Measurements from ENCODE around the gene CEP170. TPM values are rescaled to one million over a fixed set of nuclear protein-coding genes. Genes with fewer than 3 reads are reported as not detected.
A peak's percentile ranks its signal among the peaks of the same experiment; 100 is the strongest.

CEP170 gene
- total RNA-seq, 1 donor from 2014 or later: 125 TPM

DNA sequence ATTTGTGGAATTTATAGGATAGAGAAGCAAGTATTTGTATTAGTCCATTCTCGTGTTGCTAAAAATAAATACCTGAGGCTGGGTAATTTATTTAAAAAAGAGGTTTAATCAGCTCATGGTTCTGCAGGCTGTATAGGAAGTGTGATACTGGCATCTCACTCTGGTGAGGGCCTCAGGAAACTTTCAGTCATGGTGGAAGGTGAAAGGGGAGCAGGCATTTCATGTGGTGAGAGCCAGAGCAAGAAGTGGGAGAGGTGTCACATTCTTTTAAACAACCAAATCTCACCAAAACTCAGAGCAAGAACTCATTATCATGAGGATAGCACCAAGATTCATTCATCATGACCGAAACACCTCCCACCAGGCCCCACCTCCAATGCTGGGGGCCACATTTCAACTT, 18.9 kb upstream of the CEP170 start:
- no peak for DNase-seq (ENCODE audit: extremely low spot score, unreplicated experiment)
- Mint-ChIP-seq H3K36me3 (ENCODE audit: unreplicated experiment) (peaks cover 46% of the 10 kb centered on the region), H3K27me3 (ENCODE audit: unreplicated experiment) (no peaks in the 10 kb centered on the region), H3K4me3 (ENCODE audit: unreplicated experiment) (no peak overlapping the region), H3K4me1 (ENCODE audit: unreplicated experiment) (peaks cover 18% of the 10 kb centered on the region), H3K9me3 (ENCODE audit: unreplicated experiment) (no peaks in the 10 kb centered on the region), H3K27ac (ENCODE audit: unreplicated experiment) (no peak overlapping the region)
- TF ChIP-seq CTCF (IDR thresholded peaks at IDR 0.05): no peak

- no peaks in the 10 kb centered on the region for H3K27me3 Mint-ChIP-seq (ENCODE audit: unreplicated experiment)
- no peaks in the 10 kb centered on the region for H3K9me3 Mint-ChIP-seq (ENCODE audit: unreplicated experiment)
- H3K27ac Mint-ChIP-seq (ENCODE audit: unreplicated experiment): no peak overlapping the region
- peaks cover 46% of the 10 kb centered on the region for H3K36me3 Mint-ChIP-seq (ENCODE audit: unreplicated experiment)
- H3K4me3 Mint-ChIP-seq (ENCODE audit: unreplicated experiment): no peak overlapping the region
- H3K4me1 Mint-ChIP-seq (ENCODE audit: unreplicated experiment): peaks cover 23% of the 10 kb centered on the region
- no peak for DNase-seq (ENCODE audit: extremely low spot score, unreplicated experiment)
- no peak for TF ChIP-seq CTCF (IDR thresholded peaks at IDR 0.05)
Observed at GRCh38 chr1:243273506-243273905, 18.4 kb upstream of the CEP170 start.

- Mint-ChIP-seq H3K9me3 (ENCODE audit: unreplicated experiment) (no peaks in the 10 kb centered on the region), H3K4me3 (ENCODE audit: unreplicated experiment) (no peak overlapping the region), H3K27me3 (ENCODE audit: unreplicated experiment) (no peaks in the 10 kb centered on the region), H3K27ac (ENCODE audit: unreplicated experiment) (peak overlapping the region; percentile 8), H3K36me3 (ENCODE audit: unreplicated experiment) (peaks cover 39% of the 10 kb centered on the region), H3K4me1 (ENCODE audit: unreplicated experiment) (peaks cover 34% of the 10 kb centered on the region)
- no peak for DNase-seq (ENCODE audit: extremely low spot score, unreplicated experiment)
- no peak for TF ChIP-seq CTCF (IDR thresholded peaks at IDR 0.05)
Observed at GRCh38 chr1:243272401-243272800, 17.3 kb upstream of the CEP170 start.

- no peaks in the 10 kb centered on the region for H3K9me3 Mint-ChIP-seq (ENCODE audit: unreplicated experiment)
- H3K4me3 Mint-ChIP-seq (ENCODE audit: unreplicated experiment): no peak overlapping the region
- no peaks in the 10 kb centered on the region for H3K27me3 Mint-ChIP-seq (ENCODE audit: unreplicated experiment)
- no peak for DNase-seq (ENCODE audit: extremely low spot score, unreplicated experiment)
- no peak for TF ChIP-seq CTCF (IDR thresholded peaks at IDR 0.05)
- peaks cover 35% of the 10 kb centered on the region for H3K36me3 Mint-ChIP-seq (ENCODE audit: unreplicated experiment)
- peaks cover 34% of the 10 kb centered on the region for H3K4me1 Mint-ChIP-seq (ENCODE audit: unreplicated experiment)
- peak overlapping the region; percentile 8 for H3K27ac Mint-ChIP-seq (ENCODE audit: unreplicated experiment)
Observed at GRCh38 chr1:243271996-243272395, 16.9 kb upstream of the CEP170 start.

DNA sequence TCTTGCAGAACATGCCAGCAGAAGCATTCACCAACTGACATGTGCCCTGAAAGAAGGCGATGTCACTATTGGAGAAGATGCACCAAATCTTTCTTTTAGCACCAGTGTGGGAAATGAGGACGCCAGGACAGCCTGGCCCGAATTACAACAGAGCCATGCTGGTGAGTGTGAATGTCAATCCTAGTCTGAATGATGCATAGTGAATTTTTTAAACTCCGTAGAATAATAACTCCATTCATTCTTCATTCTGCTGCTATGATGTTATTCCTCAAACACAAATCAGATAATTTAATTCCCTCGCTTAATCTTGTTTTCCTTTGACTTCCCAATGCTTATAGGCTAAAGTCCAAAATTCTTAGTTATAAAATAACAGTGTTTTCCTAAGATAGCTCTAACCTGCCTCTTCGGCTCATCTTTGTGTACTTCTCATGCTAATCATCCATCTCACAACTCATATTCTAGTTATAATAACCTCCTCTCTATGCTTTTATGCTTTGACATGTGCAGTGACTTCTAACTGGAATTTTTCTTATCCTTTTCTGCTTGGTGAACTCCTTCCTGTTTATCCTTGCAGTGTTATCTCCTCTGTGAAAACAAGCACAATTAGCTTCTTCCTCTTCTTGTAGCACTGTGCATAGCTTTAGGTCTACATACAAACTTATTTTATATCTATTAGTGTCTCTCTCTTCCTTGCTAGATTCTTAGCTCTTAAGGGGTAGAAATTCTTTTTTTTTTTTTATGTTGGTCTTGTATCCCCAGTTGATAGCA, 15.2 kb upstream of the CEP170 start:
- H3K27ac Mint-ChIP-seq (ENCODE audit: unreplicated experiment): no peak overlapping the region
- H3K27me3 Mint-ChIP-seq (ENCODE audit: unreplicated experiment): no peaks in the 10 kb centered on the region
- no peak for DNase-seq (ENCODE audit: extremely low spot score, unreplicated experiment)
- no peak for TF ChIP-seq CTCF (IDR thresholded peaks at IDR 0.05)
- no peaks in the 10 kb centered on the region for H3K9me3 Mint-ChIP-seq (ENCODE audit: unreplicated experiment)
- H3K4me3 Mint-ChIP-seq (ENCODE audit: unreplicated experiment): no peak overlapping the region
- H3K36me3 Mint-ChIP-seq (ENCODE audit: unreplicated experiment): peaks cover 20% of the 10 kb centered on the region
- peaks cover 34% of the 10 kb centered on the region for H3K4me1 Mint-ChIP-seq (ENCODE audit: unreplicated experiment)
